GM23338 (cell line): ENCODE results near the gene FGF1. TPM values are rescaled to one million over a fixed set of nuclear protein-coding genes. Genes with fewer than 3 reads are reported as not detected.

Experiments
- ATAC-seq: fragments of 200-7000 bp; cut with Tn5 transposase; 3 replicates; pipeline ENCODE4 v1.9.1; 2020
- DNase-seq: peaks from one replicate; pipeline ENCODE4 v3.0.0-alpha.2; 2015; ENCODE audit warnings: low spot score
- H2AFZ ChIP-seq: fragments of 200-600 bp; sonication (generic); 2 replicates; pipeline ENCODE4 v1.8.0; 2016; ENCODE audit warnings: antibody characterized with exemption, mild to moderate bottlenecking, moderate library complexity
- H3F3A ChIP-seq: fragments of 200-600 bp; sonication (generic); replicated peaks from 2 replicates; pipeline ENCODE4 v1.8.0; 2017; ENCODE audit warnings: antibody characterized with exemption, mixed run types, low read depth
- H3K27ac ChIP-seq: fragments of 200-600 bp; sonication (generic); 2 replicates; pipeline ENCODE4 v1.6.1; 2016; ENCODE audit warnings: low read depth
- H3K27me3 ChIP-seq: fragments of 200-600 bp; sonication (generic); 2 replicates; pipeline ENCODE4 v1.8.0; 2016; ENCODE audit warnings: mild to moderate bottlenecking, mixed run types, moderate library complexity; ENCODE audit not compliant: insufficient read depth
- H3K36me3 ChIP-seq: fragments of 200-600 bp; sonication (generic); 2 replicates; pipeline ENCODE4 v1.8.0; 2016; ENCODE audit warnings: mild to moderate bottlenecking; ENCODE audit not compliant: insufficient read depth
- H3K4me1 ChIP-seq: fragments of 200-600 bp; sonication (generic); 2 replicates; pipeline ENCODE4 v1.8.0; 2016; ENCODE audit warnings: mild to moderate bottlenecking, moderate library complexity; ENCODE audit not compliant: insufficient read depth
- H3K4me2 ChIP-seq: fragments of 200-600 bp; sonication (generic); 2 replicates; pipeline ENCODE4 v1.7.1; 2017; ENCODE audit warnings: mixed run types
- H3K4me3 ChIP-seq: fragments of 200-600 bp; sonication (generic); 2 replicates; pipeline ENCODE4 v1.6.1; 2016; ENCODE audit warnings: mixed run types
- H3K79me2 ChIP-seq: fragments of 200-600 bp; sonication (generic); replicated peaks from 2 replicates; pipeline ENCODE4 v1.8.0; 2017; ENCODE audit warnings: mild to moderate bottlenecking; ENCODE audit not compliant: insufficient read depth
- H3K9me2 ChIP-seq: fragments of 200-600 bp; sonication (generic); 2 replicates; pipeline ENCODE4 v1.8.0; 2017; ENCODE audit not compliant: insufficient read depth
- H4K20me1 ChIP-seq: fragments of 200-600 bp; sonication (generic); replicated peaks from 2 replicates; pipeline ENCODE4 v1.8.0; 2017; ENCODE audit warnings: mild to moderate bottlenecking; ENCODE audit not compliant: insufficient read depth
- H3K27ac Mint-ChIP-seq: 2 replicates; pipeline ENCODE4 v1.8.0; 2020; ENCODE audit warnings: inconsistent platforms, mild to moderate bottlenecking, moderate library complexity, mixed read lengths
- H3K27me3 Mint-ChIP-seq: 3 replicates; pipeline ENCODE4 v1.8.0; 2022; ENCODE audit warnings: low read depth, mild to moderate bottlenecking, moderate library complexity, mixed read lengths, inconsistent platforms; ENCODE audit not compliant: insufficient read depth, poor library complexity
- H3K36me3 Mint-ChIP-seq: 3 replicates; pipeline ENCODE4 v1.8.0; 2021; ENCODE audit warnings: low read depth, mild to moderate bottlenecking, inconsistent platforms, moderate library complexity, mixed read lengths
- H3K4me1 Mint-ChIP-seq: 3 replicates; pipeline ENCODE4 v1.8.0; 2020; ENCODE audit warnings: mild to moderate bottlenecking, inconsistent platforms, mixed read lengths
- H3K4me3 Mint-ChIP-seq: 3 replicates; pipeline ENCODE4 v1.8.0; 2021; ENCODE audit warnings: moderate library complexity, mild to moderate bottlenecking, inconsistent platforms, mixed read lengths
- H3K9me3 Mint-ChIP-seq: 3 replicates; pipeline ENCODE4 v1.8.0; 2020; ENCODE audit warnings: moderate library complexity, mild to moderate bottlenecking, inconsistent platforms, mixed read lengths
- CREB1 ChIP-seq: fragments of 250-450 bp; sonication (Bioruptor Pico); IDR thresholded peaks from 2 replicates; pipeline ENCODE4 v1.5.0; 2020; ENCODE audit warnings: low read depth, mild to moderate bottlenecking, moderate library complexity
- EZH2 ChIP-seq: fragments of 200-600 bp; sonication (generic); IDR thresholded peaks from one replicate; pipeline ENCODE4 v1.8.0; 2017; ENCODE audit warnings: antibody characterized with exemption, mild to moderate bottlenecking, low read depth; ENCODE audit not compliant: unreplicated experiment
- EZH2phosphoT487 ChIP-seq: fragments of 200-600 bp; sonication (generic); IDR thresholded peaks from one replicate; pipeline ENCODE4 v1.8.1; 2018; ENCODE audit warnings: antibody characterized with exemption; ENCODE audit not compliant: unreplicated experiment
- JUNB ChIP-seq: IDR thresholded peaks from one replicate; pipeline ENCODE4 v1.6.1; 2016; ENCODE audit warnings: antibody characterized with exemption; ENCODE audit not compliant: unreplicated experiment
- NANOG ChIP-seq: IDR thresholded peaks from 2 replicates; pipeline ENCODE4 v1.6.1; 2016; ENCODE audit warnings: antibody characterized with exemption, borderline replicate concordance
- ZNF114 ChIP-seq: fragments of 250-450 bp; sonication (Bioruptor Pico); IDR thresholded peaks from 2 replicates; pipeline ENCODE4 v1.5.0; 2020; ENCODE audit warnings: mild to moderate bottlenecking, moderate library complexity
- ZNF331 ChIP-seq: fragments of 250-450 bp; sonication (Bioruptor Pico); IDR thresholded peaks from 2 replicates; pipeline ENCODE4 v1.5.0; 2020; ENCODE audit warnings: low read depth, mild to moderate bottlenecking, moderate library complexity
- polyA plus RNA-seq: library from polyadenylated mRNA; unstranded; fragments of >200 nt; fragmentation: Nextera tagmentation; extraction: Ambion mirVana; gene quantifications from 2 replicates; pipeline ENCODE4 v1.2.1, GENCODE V29; 2016
- total RNA-seq: library from RNA; depleted of rRNA; stranded (reverse); fragments of >200 nt; shearing (Covaris generic); gene quantifications from 2 replicates; pipeline ENCODE4 v1.2.3, GENCODE V29; 2014
- TF ChIP-seq, protein P1 (sequence below): fragments of 250-450 bp; sonication (Bioruptor Pico); IDR thresholded peaks from 2 replicates; pipeline ENCODE4 v1.5.0; 2020; ENCODE audit warnings: mild to moderate bottlenecking, moderate library complexity
- TF ChIP-seq, protein P2 (sequence below): IDR thresholded peaks from 2 replicates; pipeline ENCODE4 v1.6.1; 2016; ENCODE audit warnings: antibody characterized with exemption
- TF ChIP-seq, protein P3 (sequence below): IDR thresholded peaks from one replicate; pipeline ENCODE4 v1.6.1; 2018; ENCODE audit warnings: antibody characterized with exemption; ENCODE audit not compliant: unreplicated experiment

FGF1 gene
- total and polyA plus RNA-seq, 2 experiments from 2014 or later: 0.21 to 0.34 TPM

- TF ChIP-seq NANOG (no peak), ZNF114 (CRISPR knock-in tag) (no peak), EZH2 (no peak)
- TF ChIP-seq, protein P1, sequence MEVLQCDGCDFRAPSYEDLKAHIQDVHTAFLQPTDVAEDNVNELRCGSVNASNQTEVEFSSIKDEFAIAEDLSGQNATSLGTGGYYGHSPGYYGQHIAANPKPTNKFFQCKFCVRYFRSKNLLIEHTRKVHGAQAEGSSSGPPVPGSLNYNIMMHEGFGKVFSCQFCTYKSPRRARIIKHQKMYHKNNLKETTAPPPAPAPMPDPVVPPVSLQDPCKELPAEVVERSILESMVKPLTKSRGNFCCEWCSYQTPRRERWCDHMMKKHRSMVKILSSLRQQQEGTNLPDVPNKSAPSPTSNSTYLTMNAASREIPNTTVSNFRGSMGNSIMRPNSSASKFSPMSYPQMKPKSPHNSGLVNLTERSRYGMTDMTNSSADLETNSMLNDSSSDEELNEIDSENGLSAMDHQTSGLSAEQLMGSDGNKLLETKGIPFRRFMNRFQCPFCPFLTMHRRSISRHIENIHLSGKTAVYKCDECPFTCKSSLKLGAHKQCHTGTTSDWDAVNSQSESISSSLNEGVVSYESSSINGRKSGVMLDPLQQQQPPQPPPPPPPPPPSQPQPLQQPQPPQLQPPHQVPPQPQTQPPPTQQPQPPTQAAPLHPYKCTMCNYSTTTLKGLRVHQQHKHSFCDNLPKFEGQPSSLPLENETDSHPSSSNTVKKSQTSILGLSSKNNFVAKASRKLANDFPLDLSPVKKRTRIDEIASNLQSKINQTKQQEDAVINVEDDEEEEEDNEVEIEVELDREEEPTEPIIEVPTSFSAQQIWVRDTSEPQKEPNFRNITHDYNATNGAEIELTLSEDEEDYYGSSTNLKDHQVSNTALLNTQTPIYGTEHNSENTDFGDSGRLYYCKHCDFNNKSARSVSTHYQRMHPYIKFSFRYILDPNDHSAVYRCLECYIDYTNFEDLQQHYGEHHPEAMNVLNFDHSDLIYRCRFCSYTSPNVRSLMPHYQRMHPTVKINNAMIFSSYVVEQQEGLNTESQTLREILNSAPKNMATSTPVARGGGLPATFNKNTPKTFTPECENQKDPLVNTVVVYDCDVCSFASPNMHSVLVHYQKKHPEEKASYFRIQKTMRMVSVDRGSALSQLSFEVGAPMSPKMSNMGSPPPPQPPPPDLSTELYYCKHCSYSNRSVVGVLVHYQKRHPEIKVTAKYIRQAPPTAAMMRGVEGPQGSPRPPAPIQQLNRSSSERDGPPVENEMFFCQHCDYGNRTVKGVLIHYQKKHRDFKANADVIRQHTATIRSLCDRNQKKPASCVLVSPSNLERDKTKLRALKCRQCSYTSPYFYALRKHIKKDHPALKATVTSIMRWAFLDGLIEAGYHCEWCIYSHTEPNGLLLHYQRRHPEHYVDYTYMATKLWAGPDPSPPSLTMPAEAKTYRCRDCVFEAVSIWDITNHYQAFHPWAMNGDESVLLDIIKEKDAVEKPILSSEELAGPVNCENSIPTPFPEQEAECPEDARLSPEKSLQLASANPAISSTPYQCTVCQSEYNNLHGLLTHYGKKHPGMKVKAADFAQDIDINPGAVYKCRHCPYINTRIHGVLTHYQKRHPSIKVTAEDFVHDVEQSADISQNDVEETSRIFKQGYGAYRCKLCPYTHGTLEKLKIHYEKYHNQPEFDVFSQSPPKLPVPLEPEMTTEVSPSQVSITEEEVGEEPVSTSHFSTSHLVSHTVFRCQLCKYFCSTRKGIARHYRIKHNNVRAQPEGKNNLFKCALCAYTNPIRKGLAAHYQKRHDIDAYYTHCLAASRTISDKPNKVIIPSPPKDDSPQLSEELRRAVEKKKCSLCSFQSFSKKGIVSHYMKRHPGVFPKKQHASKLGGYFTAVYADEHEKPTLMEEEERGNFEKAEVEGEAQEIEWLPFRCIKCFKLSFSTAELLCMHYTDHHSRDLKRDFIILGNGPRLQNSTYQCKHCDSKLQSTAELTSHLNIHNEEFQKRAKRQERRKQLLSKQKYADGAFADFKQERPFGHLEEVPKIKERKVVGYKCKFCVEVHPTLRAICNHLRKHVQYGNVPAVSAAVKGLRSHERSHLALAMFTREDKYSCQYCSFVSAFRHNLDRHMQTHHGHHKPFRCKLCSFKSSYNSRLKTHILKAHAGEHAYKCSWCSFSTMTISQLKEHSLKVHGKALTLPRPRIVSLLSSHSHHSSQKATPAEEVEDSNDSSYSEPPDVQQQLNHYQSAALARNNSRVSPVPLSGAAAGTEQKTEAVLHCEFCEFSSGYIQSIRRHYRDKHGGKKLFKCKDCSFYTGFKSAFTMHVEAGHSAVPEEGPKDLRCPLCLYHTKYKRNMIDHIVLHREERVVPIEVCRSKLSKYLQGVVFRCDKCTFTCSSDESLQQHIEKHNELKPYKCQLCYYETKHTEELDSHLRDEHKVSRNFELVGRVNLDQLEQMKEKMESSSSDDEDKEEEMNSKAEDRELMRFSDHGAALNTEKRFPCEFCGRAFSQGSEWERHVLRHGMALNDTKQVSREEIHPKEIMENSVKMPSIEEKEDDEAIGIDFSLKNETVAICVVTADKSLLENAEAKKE (CRISPR knock-in tag): no peak
- TF ChIP-seq, protein P2, sequence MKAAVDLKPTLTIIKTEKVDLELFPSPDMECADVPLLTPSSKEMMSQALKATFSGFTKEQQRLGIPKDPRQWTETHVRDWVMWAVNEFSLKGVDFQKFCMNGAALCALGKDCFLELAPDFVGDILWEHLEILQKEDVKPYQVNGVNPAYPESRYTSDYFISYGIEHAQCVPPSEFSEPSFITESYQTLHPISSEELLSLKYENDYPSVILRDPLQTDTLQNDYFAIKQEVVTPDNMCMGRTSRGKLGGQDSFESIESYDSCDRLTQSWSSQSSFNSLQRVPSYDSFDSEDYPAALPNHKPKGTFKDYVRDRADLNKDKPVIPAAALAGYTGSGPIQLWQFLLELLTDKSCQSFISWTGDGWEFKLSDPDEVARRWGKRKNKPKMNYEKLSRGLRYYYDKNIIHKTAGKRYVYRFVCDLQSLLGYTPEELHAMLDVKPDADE: no peak
Observed at GRCh38 chr5:142561029-142561428, 124.9 kb downstream of the FGF1 start (continued).

DNA sequence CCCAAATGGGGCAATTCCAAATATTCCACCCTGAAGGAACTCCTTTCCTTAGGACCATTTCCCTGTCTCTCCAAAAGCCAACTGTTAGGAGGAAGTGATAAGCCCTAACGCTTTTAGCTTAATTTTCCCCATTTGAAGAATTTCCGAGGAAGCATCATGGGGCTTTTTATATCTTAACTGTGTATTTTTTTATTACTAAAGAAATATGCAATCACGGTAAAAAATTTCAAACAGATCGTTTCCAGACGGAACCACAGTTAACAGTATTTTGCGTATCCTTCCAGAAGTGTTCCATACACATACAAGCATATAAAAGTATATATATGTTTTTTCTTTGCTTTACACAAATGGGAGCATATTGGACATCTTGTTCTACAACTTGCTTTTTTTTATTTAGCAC lies 133.8 kb downstream of the FGF1 start:
- Mint-ChIP-seq H3K27me3 (peaks cover 11% of the 10 kb centered on the region), H3K4me3 (peak overlapping the region; percentile 66), H3K4me1 (peaks cover 47% of the 10 kb centered on the region), H3K36me3 (no peaks in the 10 kb centered on the region), H3K27ac (peak overlapping the region; percentile 93), H3K9me3 (no peaks in the 10 kb centered on the region)
- H3K27ac ChIP-seq: peak overlapping the region; percentile 95
- peak overlapping the region; percentile 49 for H3K4me3 ChIP-seq
- no peaks in the 10 kb centered on the region for H3K27me3 ChIP-seq
- TF ChIP-seq, protein P3, sequence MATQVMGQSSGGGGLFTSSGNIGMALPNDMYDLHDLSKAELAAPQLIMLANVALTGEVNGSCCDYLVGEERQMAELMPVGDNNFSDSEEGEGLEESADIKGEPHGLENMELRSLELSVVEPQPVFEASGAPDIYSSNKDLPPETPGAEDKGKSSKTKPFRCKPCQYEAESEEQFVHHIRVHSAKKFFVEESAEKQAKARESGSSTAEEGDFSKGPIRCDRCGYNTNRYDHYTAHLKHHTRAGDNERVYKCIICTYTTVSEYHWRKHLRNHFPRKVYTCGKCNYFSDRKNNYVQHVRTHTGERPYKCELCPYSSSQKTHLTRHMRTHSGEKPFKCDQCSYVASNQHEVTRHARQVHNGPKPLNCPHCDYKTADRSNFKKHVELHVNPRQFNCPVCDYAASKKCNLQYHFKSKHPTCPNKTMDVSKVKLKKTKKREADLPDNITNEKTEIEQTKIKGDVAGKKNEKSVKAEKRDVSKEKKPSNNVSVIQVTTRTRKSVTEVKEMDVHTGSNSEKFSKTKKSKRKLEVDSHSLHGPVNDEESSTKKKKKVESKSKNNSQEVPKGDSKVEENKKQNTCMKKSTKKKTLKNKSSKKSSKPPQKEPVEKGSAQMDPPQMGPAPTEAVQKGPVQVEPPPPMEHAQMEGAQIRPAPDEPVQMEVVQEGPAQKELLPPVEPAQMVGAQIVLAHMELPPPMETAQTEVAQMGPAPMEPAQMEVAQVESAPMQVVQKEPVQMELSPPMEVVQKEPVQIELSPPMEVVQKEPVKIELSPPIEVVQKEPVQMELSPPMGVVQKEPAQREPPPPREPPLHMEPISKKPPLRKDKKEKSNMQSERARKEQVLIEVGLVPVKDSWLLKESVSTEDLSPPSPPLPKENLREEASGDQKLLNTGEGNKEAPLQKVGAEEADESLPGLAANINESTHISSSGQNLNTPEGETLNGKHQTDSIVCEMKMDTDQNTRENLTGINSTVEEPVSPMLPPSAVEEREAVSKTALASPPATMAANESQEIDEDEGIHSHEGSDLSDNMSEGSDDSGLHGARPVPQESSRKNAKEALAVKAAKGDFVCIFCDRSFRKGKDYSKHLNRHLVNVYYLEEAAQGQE: no peak
- no peak for TF ChIP-seq JUNB
- TF ChIP-seq CREB1 (CRISPR knock-in tag): no peak
- no peak for TF ChIP-seq NANOG
- no peak for TF ChIP-seq ZNF331 (CRISPR knock-in tag)
- no peak for TF ChIP-seq EZH2phosphoT487
- H3K4me1 ChIP-seq: peaks cover 45% of the 10 kb centered on the region
- no peaks in the 10 kb centered on the region for H3K36me3 ChIP-seq
- H3F3A ChIP-seq: peaks cover 11% of the 10 kb centered on the region; the same call in 1 of the 2 replicates
- no peaks in the 10 kb centered on the region for H4K20me1 ChIP-seq
- H3K4me2 ChIP-seq: peak overlapping the region; percentile 76
- no peaks in the 10 kb centered on the region for H3K9me2 ChIP-seq
- no peak for ATAC-seq
- no peaks in the 10 kb centered on the region for H3K79me2 ChIP-seq
- DNase-seq: no peak
- no peak overlapping the region for H2AFZ ChIP-seq
